Left ventricle myocardium inferior (tissue), 1 donor: ENCODE results near the gene CDIP1. TPM values are rescaled to one million over a fixed set of nuclear protein-coding genes. Genes with fewer than 3 reads are reported as not detected.
A peak's percentile ranks its signal among the peaks of the same experiment; 100 is the strongest.

Experiments used
- DNase-seq: peaks from one replicate; pipeline ENCODE4 v3.0.0-alpha.2; 2020
- H3K27ac ChIP-seq: fragments of 200-600 bp; replicated peaks from 2 replicates; pipeline ENCODE4 v1.8.0; 2021
- H3K27me3 ChIP-seq: fragments of 200-600 bp; 2 replicates; pipeline ENCODE4 v1.8.0; 2021; ENCODE audit warnings: low read depth
- H3K36me3 ChIP-seq: fragments of 200-600 bp; 2 replicates; pipeline ENCODE4 v1.8.0; 2021
- H3K4me1 ChIP-seq: fragments of 200-600 bp; 2 replicates; pipeline ENCODE4 v1.8.0; 2021
- H3K4me3 ChIP-seq: fragments of 200-600 bp; 2 replicates; pipeline ENCODE4 v1.8.0; 2021; ENCODE audit warnings: mild to moderate bottlenecking, moderate library complexity
- H3K9me3 ChIP-seq: fragments of 200-600 bp; replicated peaks from 2 replicates; pipeline ENCODE4 v1.8.0; 2021
- CTCF ChIP-seq: fragments of 200-600 bp; IDR thresholded peaks from 2 replicates; pipeline ENCODE4 v1.8.0; 2021; ENCODE audit warnings: antibody characterized with exemption, mild to moderate bottlenecking, borderline replicate concordance
- intact Hi-C: fragments of 100-400 bp; cut with micrococcal nuclease; formaldehyde crosslinking; loops from one replicate; pipeline ENCODE4 v1.11.0; 2022
- total RNA-seq: library from RNA; stranded (reverse); fragmentation: NEBNext Ultra II Directional; extraction: Animal tissue kit (Norgen Biotek cat#: 25700); gene quantifications from one replicate; pipeline ENCODE4 v1.2.1, GENCODE V29; 2021
- donor health status: DM: no; HTN: yes; CAD: no; lungs with severe emphysema.

CDIP1 gene
- total RNA-seq, 1 donor from 2014 or later: 48.5 TPM

- intact Hi-C loops: loop anchor here (10.0 kb wide), 1 partner anchor 95 kb away; the partner anchor contains the start of gene UBALD1
- Histone ChIP-seq H3K9me3 (no peaks in the 10 kb centered on the region), H3K27ac (no peak overlapping the region), H3K27me3 (no peaks in the 10 kb centered on the region), H3K4me1 (peaks cover 71% of the 10 kb centered on the region), H3K36me3 (no peaks in the 10 kb centered on the region), H3K4me3 (no peak overlapping the region)
- DNase-seq: no peak
- no peak for TF ChIP-seq CTCF
These were observed 19.1 kb downstream of the CDIP1 start for GRCh38 chr16:4519274-4520058.

GRCh38 chr16:4517812-4518680 is 20.5 kb downstream of the CDIP1 start:
- H3K36me3 ChIP-seq: peaks cover 4% of the 10 kb centered on the region
- peaks cover 71% of the 10 kb centered on the region for H3K4me1 ChIP-seq
- peak; percentile 64 for TF ChIP-seq CTCF

GRCh38 chr16:4515611-4516233 is 22.9 kb downstream of the CDIP1 start:
- Histone ChIP-seq H3K4me3 (no peak overlapping the region), H3K27ac (peak overlapping the region; percentile 81), H3K4me1 (peaks cover 77% of the 10 kb centered on the region), H3K36me3 (peaks cover 23% of the 10 kb centered on the region), H3K27me3 (no peaks in the 10 kb centered on the region), H3K9me3 (no peaks in the 10 kb centered on the region)
- intact Hi-C loops: no loop called here
- TF ChIP-seq CTCF: no peak
- no peak for DNase-seq

More at GRCh38 chr16:4517812-4518680, 20.5 kb downstream of the CDIP1 start:
- H3K4me3 ChIP-seq: no peak overlapping the region
- intact Hi-C loops: no loop called here
- H3K27ac ChIP-seq: no peak overlapping the region
- H3K9me3 ChIP-seq: no peaks in the 10 kb centered on the region
- no peak for DNase-seq
- no peaks in the 10 kb centered on the region for H3K27me3 ChIP-seq

- peak overlapping the region; percentile 81 for H3K27ac ChIP-seq
- no peak for DNase-seq
- no peak for TF ChIP-seq CTCF
- no peak overlapping the region for H3K4me3 ChIP-seq
- peaks cover 34% of the 10 kb centered on the region for H3K36me3 ChIP-seq
- H3K9me3 ChIP-seq: no peaks in the 10 kb centered on the region
- intact Hi-C loops: no loop called here
- H3K27me3 ChIP-seq: no peaks in the 10 kb centered on the region
- H3K4me1 ChIP-seq: peaks cover 79% of the 10 kb centered on the region
These were observed 24.0 kb downstream of the CDIP1 start for GRCh38 chr16:4514606-4515005.

GRCh38 chr16:4513881-4514280 is 24.7 kb downstream of the CDIP1 start:
- Histone ChIP-seq H3K9me3 (no peaks in the 10 kb centered on the region), H3K36me3 (peaks cover 42% of the 10 kb centered on the region), H3K27me3 (no peaks in the 10 kb centered on the region), H3K4me1 (peaks cover 77% of the 10 kb centered on the region), H3K27ac (peak overlapping the region; percentile 81), H3K4me3 (no peak overlapping the region)
- no peak for DNase-seq
- no peak for TF ChIP-seq CTCF
- intact Hi-C loops: no loop called here
